Breast epithelium (tissue), 3 donors: ENCODE measurements around the gene ANKRD6.

Experiments
- POLR2A ChIP-seq: fragments of 450-650 bp; IDR thresholded peaks from one replicate; pipeline ENCODE4 v1.6.1; 2016; ENCODE audit warnings: antibody characterized with exemption, mild to moderate bottlenecking, moderate library complexity
- TF ChIP-seq, protein P1 (sequence below), 3 donors: fragments of 450-650 bp; IDR thresholded peaks; one replicate each; pipeline ENCODE4 v1.5.1; 2016 to 2017; ENCODE audit warnings: antibody characterized with exemption in 3 of 3, mild to moderate bottlenecking in 3 of 3, moderate library complexity in 3 of 3

DNA sequence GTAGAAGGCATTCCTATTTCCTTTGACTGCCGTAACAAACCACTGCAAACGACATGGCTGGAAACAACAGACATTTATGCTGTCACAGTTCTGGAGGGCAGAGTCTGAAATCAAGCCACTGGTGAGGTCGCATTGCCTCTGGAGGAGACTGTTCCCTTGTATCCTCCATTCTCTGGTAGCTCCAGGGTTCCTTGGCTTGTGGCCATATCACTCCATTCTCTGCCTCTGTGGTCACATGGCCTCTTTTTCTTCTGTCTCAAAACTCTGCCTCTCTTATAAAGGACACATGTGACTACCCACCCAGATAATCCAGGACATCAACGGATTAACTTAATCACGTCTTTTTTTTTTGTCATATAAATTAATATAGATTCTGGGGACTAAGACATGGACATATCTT, 121.2 kb downstream of the ANKRD6 start:
- TF ChIP-seq, protein P1, sequence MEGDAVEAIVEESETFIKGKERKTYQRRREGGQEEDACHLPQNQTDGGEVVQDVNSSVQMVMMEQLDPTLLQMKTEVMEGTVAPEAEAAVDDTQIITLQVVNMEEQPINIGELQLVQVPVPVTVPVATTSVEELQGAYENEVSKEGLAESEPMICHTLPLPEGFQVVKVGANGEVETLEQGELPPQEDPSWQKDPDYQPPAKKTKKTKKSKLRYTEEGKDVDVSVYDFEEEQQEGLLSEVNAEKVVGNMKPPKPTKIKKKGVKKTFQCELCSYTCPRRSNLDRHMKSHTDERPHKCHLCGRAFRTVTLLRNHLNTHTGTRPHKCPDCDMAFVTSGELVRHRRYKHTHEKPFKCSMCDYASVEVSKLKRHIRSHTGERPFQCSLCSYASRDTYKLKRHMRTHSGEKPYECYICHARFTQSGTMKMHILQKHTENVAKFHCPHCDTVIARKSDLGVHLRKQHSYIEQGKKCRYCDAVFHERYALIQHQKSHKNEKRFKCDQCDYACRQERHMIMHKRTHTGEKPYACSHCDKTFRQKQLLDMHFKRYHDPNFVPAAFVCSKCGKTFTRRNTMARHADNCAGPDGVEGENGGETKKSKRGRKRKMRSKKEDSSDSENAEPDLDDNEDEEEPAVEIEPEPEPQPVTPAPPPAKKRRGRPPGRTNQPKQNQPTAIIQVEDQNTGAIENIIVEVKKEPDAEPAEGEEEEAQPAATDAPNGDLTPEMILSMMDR (IDR thresholded peaks at IDR 0.05): no peak
- no peak for TF ChIP-seq POLR2A
